ENCODE data around the gene PLAGL1.

The PLAGL1 gene

GRCh38 chr6:143965503-143966171 lies 42.4 kb downstream of the PLAGL1 start:
- no peak for TF ChIP-seq CTCF (IDR thresholded peaks at IDR 0.05; ENCODE audit: low read length, missing control alignments)
- DNase-seq (ENCODE audit: low read depth): peak; percentile 72
- no peak overlapping the region for H3K4me3 ChIP-seq (replicated peaks; ENCODE audit: low read depth, low read length)

GRCh38 chr6:143964674-143965081 lies 43.4 kb downstream of the PLAGL1 start:
- H3K4me3 ChIP-seq (replicated peaks; ENCODE audit: low read depth, low read length): no peak overlapping the region
- DNase-seq (ENCODE audit: low read depth): peak; percentile 48
- TF ChIP-seq CTCF (IDR thresholded peaks at IDR 0.05; ENCODE audit: low read length, missing control alignments): no peak

GRCh38 chr6:143963158-143963919 lies 44.7 kb downstream of the PLAGL1 start:
- no peak overlapping the region for H3K4me3 ChIP-seq (replicated peaks; ENCODE audit: low read depth, low read length)
- no peak for TF ChIP-seq CTCF (IDR thresholded peaks at IDR 0.05; ENCODE audit: low read length, missing control alignments)
- DNase-seq (ENCODE audit: low read depth): no peak

- DNase-seq (ENCODE audit: low read depth): peak; percentile 51
- peak; percentile 36 for TF ChIP-seq CTCF (IDR thresholded peaks at IDR 0.05; ENCODE audit: low read length, missing control alignments)
- no peak overlapping the region for H3K4me3 ChIP-seq (replicated peaks; ENCODE audit: low read depth, low read length)
These were observed 45.9 kb downstream of the PLAGL1 start for GRCh38 chr6:143961886-143962878.

GRCh38 chr6:143961066-143961465 lies 47.0 kb downstream of the PLAGL1 start:
- DNase-seq (ENCODE audit: low read depth): no peak
- no peak for TF ChIP-seq CTCF (IDR thresholded peaks at IDR 0.05; ENCODE audit: low read length, missing control alignments)
- H3K4me3 ChIP-seq (replicated peaks; ENCODE audit: low read depth, low read length): no peak overlapping the region

- no peak for DNase-seq (ENCODE audit: low read depth)
- TF ChIP-seq CTCF (IDR thresholded peaks at IDR 0.05; ENCODE audit: low read length, missing control alignments): no peak
- no peak overlapping the region for H3K4me3 ChIP-seq (replicated peaks; ENCODE audit: low read depth, low read length)
These were observed 48.1 kb downstream of the PLAGL1 start for GRCh38 chr6:143959927-143960326.

Data from fibroblast of pulmonary artery (primary cell).